PFSK-1 (cell line): ENCODE measurements around the gene LMO7.

Experiments used
- FOXP2 ChIP-seq: optimal IDR thresholded peaks from 2 replicates; pipeline ENCODE3; 2011; ENCODE audit warnings: borderline replicate concordance, control low read depth, inconsistent platforms; ENCODE audit not compliant: insufficient read depth; ENCODE audit errors: extremely low read length, extremely low read depth
- POLR2AphosphoS5 ChIP-seq: IDR thresholded peaks from 2 replicates; pipeline ENCODE4 v1.6.1; 2012; ENCODE audit warnings: low read depth, mild to moderate bottlenecking, control low read depth, low read length, moderate library complexity
- SIN3A ChIP-seq: IDR thresholded peaks from 2 replicates; pipeline ENCODE4 v1.6.1; 2012; ENCODE audit warnings: mild to moderate bottlenecking, low read length, moderate library complexity, borderline replicate concordance; ENCODE audit not compliant: insufficient read depth
- TAF1 ChIP-seq: IDR thresholded peaks from 2 replicates; pipeline ENCODE4 v1.6.1; 2012; ENCODE audit warnings: low read length, control low read depth, borderline replicate concordance; ENCODE audit not compliant: insufficient read depth
- TF ChIP-seq, protein P1 (sequence below), 2 experiments: IDR thresholded peaks; 2 replicates each; pipeline versions ENCODE4 v1.6.1 to v1.8.0; 2011 to 2012; ENCODE audit warnings: low read depth in 2 of 2, low read length in 2 of 2, control low read depth in 1 of 2, inconsistent platforms in 1 of 2, mild to moderate bottlenecking in 1 of 2, moderate library complexity in 1 of 2; ENCODE audit not compliant: insufficient read depth in 1 of 2

LMO7 gene

GRCh38 chr13:75637181-75637750 is 1.1 kb downstream of the LMO7 start:
- TF ChIP-seq FOXP2, result no peak
- TF ChIP-seq SIN3A, result no peak
- TF ChIP-seq TAF1, result no peak
- TF ChIP-seq POLR2AphosphoS5, result no peak
- TF ChIP-seq, protein P1, sequence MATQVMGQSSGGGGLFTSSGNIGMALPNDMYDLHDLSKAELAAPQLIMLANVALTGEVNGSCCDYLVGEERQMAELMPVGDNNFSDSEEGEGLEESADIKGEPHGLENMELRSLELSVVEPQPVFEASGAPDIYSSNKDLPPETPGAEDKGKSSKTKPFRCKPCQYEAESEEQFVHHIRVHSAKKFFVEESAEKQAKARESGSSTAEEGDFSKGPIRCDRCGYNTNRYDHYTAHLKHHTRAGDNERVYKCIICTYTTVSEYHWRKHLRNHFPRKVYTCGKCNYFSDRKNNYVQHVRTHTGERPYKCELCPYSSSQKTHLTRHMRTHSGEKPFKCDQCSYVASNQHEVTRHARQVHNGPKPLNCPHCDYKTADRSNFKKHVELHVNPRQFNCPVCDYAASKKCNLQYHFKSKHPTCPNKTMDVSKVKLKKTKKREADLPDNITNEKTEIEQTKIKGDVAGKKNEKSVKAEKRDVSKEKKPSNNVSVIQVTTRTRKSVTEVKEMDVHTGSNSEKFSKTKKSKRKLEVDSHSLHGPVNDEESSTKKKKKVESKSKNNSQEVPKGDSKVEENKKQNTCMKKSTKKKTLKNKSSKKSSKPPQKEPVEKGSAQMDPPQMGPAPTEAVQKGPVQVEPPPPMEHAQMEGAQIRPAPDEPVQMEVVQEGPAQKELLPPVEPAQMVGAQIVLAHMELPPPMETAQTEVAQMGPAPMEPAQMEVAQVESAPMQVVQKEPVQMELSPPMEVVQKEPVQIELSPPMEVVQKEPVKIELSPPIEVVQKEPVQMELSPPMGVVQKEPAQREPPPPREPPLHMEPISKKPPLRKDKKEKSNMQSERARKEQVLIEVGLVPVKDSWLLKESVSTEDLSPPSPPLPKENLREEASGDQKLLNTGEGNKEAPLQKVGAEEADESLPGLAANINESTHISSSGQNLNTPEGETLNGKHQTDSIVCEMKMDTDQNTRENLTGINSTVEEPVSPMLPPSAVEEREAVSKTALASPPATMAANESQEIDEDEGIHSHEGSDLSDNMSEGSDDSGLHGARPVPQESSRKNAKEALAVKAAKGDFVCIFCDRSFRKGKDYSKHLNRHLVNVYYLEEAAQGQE (IDR thresholded peaks at IDR 0.05; ENCODE audit: insufficient read depth in 1 of 2, low read depth in 2 of 2, low read length in 2 of 2), result no peak

- TF ChIP-seq SIN3A (no peak), POLR2AphosphoS5 (no peak), TAF1 (no peak), FOXP2 (no peak)
- TF ChIP-seq, protein P1 (IDR thresholded peaks at IDR 0.05; ENCODE audit: insufficient read depth in 1 of 2, low read depth in 2 of 2, low read length in 2 of 2), result no peak
Observed at GRCh38 chr13:75639454-75639853, 3.3 kb downstream of the LMO7 start.

DNA sequence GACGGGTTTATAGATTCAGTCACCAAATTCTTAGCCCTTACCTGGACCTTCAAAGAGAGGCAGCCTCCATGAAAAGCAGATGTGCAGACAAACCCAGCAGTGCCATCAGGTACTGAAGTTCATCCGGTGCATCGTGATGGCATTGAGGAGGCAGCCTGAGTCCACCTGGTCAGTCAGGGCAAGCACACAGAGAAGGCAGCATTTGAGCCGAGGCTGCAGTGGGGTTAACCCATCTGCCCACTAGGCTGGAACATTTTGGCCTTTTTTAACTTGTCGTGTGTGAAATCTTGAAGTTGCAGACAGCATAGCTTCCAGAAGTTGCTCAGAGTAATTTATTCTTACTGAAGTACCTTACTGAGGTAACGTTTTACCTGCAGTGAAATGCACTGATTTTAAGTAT is 4.9 kb downstream of the LMO7 start:
- TF ChIP-seq, protein P1 (IDR thresholded peaks at IDR 0.05; ENCODE audit: insufficient read depth in 1 of 2, low read depth in 2 of 2, low read length in 2 of 2), result no peak
- TF ChIP-seq POLR2AphosphoS5 (no peak), SIN3A (no peak), FOXP2 (no peak), TAF1 (no peak)

- TF ChIP-seq FOXP2 (no peak), SIN3A (no peak), TAF1 (no peak), POLR2AphosphoS5 (no peak)
- TF ChIP-seq, protein P1 (IDR thresholded peaks at IDR 0.05; ENCODE audit: insufficient read depth in 1 of 2, low read depth in 2 of 2, low read length in 2 of 2), result no peak
Observed at GRCh38 chr13:75643182-75643581, 7.1 kb downstream of the LMO7 start.
